Measurements from ENCODE around the gene DIP2C.
"Not testable (repeated sequence)": the region's sequence is repeated elsewhere in the genome, so short reads cannot be mapped to it uniquely, and the experiment has no call there.

The DIP2C gene

DNA sequence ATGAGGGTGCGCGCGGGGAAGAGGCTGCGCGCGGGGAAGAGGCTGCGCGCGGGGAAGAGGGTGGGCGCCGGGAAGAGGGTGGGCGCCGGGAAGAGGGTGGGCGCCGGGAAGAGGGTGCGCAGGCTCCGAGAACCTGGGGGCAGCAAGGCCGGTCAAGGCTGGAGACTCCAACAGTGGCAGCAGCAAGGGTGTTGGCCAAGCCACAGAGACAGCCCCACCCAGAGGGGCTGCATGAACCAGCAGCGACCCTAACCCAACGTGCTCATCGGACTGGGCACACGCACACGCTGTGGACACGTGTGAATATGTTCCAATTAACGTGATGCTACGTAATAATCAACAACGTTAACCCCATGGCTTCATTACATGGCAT, 48.8 kb downstream of the DIP2C start:
- DNase-seq (ENCODE audit: low read depth) = no peak

- no peak for DNase-seq (ENCODE audit: low read depth)
These were observed 49.5 kb downstream of the DIP2C start for GRCh38 chr10:639751-640672.

DNA sequence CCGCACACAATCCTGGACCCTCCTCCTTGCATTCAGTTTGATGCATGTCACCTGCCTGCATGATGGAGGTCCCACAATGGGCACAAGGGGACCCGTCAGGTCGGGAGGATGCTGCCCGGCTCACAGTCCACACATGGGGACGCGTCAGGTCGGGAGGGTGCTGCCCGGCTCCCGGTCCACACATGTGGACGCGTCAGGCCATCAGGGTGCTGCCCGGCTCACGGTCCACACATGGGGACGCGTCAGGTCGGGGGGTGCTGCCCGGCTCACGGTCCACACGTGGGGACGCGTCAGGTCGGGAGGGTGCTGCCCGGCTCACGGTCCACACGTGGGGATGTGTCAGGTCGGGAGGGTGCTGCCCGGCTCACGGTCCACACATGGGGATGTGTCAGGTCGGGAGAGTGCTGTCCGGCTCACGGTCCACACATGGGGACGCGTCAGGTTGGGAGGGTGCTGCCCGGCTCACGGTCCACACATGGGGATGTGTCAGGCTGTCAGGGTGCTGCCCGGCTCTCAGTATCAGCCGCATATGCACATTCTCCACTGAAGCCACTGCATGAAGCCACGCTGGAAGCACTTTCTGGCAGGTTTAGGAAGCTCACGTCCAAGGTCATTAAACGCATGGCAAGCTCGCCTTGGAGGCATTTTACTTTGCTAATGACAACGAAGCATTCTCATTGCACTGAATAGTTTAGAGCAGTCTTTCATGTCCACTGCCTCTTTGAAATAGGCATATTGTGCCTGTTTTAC, 50.3 kb downstream of the DIP2C start:
- DNase-seq (ENCODE audit: low read depth) = no peak

- DNase-seq (ENCODE audit: low read depth) = no peak
These were observed 51.7 kb downstream of the DIP2C start for GRCh38 chr10:637771-638195.

- DNase-seq (ENCODE audit: low read depth) = no peak
These were observed 52.2 kb downstream of the DIP2C start for GRCh38 chr10:637221-637620.

GRCh38 chr10:636769-637168, 52.7 kb downstream of the DIP2C start:
- DNase-seq (ENCODE audit: low read depth) = no peak

- no peak for DNase-seq (ENCODE audit: low read depth)
These were observed 53.3 kb downstream of the DIP2C start for GRCh38 chr10:636016-636730.

DNA sequence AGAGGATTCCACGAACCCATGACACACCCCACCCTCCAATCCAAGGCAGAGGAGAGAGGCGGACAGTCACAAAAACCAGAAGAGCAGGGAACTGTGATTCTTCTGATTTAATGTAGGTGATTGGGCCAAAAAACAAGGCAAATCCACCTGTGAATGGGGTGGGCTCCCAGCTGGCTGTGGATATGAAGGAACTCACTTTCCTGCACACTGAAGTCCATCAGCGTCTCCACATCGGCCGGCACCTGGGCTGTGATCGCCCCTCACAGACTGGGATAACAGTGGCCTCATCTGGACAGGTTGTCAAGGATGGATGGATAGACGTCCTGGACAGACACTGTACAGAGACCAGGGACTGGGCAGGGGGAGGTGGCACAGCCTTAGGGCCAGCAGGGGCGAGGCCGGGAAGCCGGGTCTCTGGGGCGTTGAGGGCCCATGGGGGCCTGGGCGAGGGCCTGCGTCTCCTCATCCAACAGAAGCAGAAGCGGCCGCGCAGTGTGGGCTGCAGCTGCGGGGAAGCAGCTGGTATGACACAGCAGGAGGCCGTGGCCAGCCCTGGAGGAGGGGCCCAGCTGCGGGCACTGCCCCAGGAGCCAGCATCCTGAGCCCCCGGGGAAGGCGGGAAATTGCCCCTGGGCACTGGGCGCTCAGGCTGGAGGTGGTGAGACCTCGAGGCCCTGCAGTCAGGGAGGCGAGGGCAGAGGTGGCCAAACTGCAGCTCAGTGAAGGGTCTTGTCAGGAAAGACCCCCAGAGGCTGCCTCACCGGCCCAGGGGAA, 54.2 kb downstream of the DIP2C start:
- DNase-seq (ENCODE audit: low read depth) = no peak

DNA sequence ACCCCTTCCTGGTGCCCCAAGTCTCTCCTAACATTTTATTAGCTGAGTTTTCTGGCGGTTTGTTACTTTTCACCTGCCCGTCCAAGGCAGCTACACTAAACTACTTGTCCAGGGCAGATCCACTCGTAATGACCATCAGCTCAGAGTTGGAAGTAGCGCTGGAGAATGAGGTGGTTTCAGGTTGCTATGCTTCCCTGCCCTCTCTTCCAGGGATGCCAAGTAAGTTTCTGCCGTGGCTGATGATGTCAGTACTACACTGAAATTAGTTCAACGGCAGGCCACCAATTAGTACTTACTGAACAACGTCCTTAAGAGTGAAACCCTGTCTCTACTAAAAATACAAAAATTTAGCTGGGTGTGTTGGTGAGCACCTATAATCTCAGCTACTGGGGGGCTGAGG, 55.2 kb downstream of the DIP2C start:
- no peak for DNase-seq (ENCODE audit: low read depth)

- DNase-seq (ENCODE audit: low read depth) = no peak
These were observed 55.9 kb downstream of the DIP2C start for GRCh38 chr10:633279-634245.

- DNase-seq (ENCODE audit: low read depth) = not testable (repeated sequence)
These were observed 56.7 kb downstream of the DIP2C start for GRCh38 chr10:632807-633177.

- DNase-seq (ENCODE audit: low read depth) = not testable (repeated sequence)
These were observed 57.2 kb downstream of the DIP2C start for GRCh38 chr10:632155-632806.

- DNase-seq (ENCODE audit: low read depth) = no peak
These were observed 58.2 kb downstream of the DIP2C start for GRCh38 chr10:631266-631665.

GRCh38 chr10:630581-631073, 58.8 kb downstream of the DIP2C start:
- DNase-seq (ENCODE audit: low read depth) = no peak

DNA sequence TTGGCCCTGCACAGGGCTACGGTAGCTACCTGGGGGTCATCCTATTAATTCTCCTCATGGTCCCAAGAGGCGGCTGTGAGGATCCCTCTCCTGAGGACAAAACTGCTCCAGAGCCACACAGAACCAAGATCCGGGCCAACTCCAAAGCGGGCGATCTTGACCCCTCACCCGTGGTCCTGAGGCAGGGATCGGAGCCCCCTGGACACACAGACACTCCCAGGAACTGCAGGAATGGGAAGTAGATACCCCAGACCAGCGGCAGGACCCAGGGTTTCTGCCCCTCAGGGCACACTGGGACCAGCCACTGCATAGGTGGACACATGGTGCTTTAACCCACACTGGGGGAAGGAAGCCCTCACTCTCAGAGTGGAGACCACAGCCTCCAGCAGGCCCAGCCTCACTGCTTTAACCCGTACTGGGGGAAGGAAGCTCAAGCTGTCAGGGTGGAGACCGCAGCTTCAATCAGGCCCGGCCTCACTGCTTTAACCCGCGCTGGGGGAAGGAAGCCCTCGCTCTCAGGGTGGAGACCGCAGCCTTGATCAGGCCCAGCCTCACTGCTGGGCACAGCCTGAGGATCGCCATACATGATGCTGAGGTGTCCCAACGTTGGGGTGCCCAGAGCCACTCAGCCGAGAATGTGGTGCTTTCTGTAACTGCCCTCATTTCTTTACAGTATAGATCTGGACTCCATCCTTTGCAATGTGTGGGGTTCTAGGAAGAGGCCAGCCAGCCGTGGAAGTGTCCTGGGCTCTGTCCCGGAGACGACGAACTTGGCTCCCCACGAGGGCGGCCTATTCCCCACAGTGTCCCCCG, 60.1 kb downstream of the DIP2C start:
- no peak for DNase-seq (ENCODE audit: low read depth)

DNA sequence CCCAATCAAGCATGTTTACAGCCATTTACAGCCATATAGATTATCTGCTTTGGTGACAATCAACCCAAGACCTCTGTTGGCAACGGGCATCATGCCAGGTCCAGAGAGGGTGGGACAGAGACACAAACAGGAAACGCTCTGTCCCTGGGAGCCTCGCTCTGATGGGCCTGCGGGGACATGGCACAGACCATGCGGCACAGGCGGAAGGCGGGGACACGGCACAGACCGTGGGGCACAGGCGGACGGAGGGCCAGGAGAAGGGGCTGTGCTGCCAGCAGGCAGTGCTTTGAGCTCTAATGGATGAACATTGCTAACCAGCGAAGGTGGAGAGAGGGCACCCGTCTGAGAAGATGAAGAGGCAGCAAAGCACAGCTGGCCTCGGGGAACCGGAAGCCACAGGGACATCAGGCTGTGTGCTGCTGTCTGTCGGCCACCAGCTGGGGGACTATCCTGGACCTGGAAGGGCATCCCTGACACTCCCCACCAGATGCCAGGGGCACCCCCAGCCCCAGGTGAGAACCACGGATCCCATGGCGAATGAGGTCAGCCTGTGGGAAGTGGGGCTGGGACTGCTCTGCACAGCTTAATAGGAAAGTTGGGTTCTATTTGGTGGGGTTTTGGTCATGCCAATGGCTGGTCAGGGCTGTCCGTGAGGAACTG, 61.0 kb downstream of the DIP2C start:
- no peak for DNase-seq (ENCODE audit: low read depth)

DNA sequence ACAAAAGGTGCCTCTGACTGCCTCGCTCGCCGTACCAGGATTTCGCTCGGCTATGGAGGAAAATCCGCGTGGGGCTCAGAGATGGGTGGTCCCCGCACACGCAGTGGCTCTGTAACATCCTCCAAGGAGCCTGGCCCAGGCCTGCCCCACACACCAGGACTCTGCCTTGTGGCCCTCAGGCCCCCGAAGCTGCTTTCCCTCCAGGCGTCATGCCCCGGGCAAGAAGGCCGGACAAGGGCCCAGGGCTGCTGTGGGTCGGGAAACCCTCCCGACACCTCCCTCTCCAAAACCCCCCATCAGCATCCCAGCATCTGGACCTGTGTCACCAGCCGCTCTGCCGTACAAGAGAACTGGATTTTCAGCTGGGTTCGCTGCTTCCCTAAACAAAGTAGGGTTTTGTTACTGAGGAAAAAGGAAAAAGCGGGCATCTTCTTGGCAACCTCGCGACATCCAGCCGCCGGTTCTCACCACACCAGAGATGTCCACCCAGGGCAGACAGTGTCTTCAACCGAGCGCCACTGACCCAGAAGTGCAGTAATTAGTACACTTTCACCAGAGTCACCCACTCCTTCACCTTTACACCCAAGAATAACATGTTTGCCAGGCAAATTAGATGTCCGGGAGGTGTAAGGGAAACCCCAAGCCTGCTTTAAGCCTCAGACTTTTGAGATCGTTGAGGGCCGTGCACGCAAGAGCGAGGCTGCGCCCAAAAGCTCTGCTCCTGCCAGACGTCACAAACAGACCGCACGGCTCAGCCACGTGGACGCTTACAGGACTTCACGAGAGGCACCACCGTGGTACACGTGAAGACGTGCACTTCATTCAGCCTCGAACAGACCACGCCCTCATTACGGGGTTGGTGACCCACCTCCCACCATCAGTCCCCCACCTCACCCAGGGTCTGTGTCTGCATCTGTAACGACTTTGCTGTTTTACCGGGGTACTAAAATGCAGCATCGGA, 62.2 kb downstream of the DIP2C start:
- DNase-seq (ENCODE audit: low read depth) = no peak

Data from stimulated activated CD8-positive, alpha-beta memory T cell treated with anti-CD3 and anti-CD28 coated beads, Interleukin-12 subunit alpha, Interleukin-12 subunit beta, amount 100 ng/mL, for 1 hour (primary cell).